LHCN-M2 (cell line): Measurements from ENCODE around the gene ZNF316. TPM values are rescaled to one million over a fixed set of nuclear protein-coding genes. Genes with fewer than 3 reads are reported as not detected.
"Not testable (repeated sequence)": the region's sequence is repeated elsewhere in the genome, so short reads cannot be mapped to it uniquely, and the experiment has no call there.

Experiments used
- DNase-seq: peaks from one replicate; pipeline ENCODE4 v3.0.0-alpha.2; 2012; ENCODE audit warnings: low read depth
- total RNA-seq: library from RNA; depleted of rRNA; stranded (reverse); fragments of >200 nt; gene quantifications from 2 replicates; pipeline ENCODE4 v1.2.3, GENCODE V29; 2014

The ZNF316 gene
- total RNA-seq, 1 experiment from 2014 or later = 25.0 TPM

GRCh38 chr7:6647080-6647479 is 10.0 kb downstream of the ZNF316 start:
- DNase-seq = no peak

- DNase-seq = no peak
Measured at GRCh38 chr7:6647541-6647940, 10.4 kb downstream of the ZNF316 start.

GRCh38 chr7:6648066-6648814 is 11.1 kb downstream of the ZNF316 start:
- DNase-seq = no peak

GRCh38 chr7:6648815-6649104 is 11.6 kb downstream of the ZNF316 start:
- DNase-seq = no peak

- no peak for DNase-seq
Measured at GRCh38 chr7:6649241-6649961, 12.3 kb downstream of the ZNF316 start.

GRCh38 chr7:6650086-6650485 is 13.0 kb downstream of the ZNF316 start:
- no peak for DNase-seq

GRCh38 chr7:6650521-6651011 is 13.4 kb downstream of the ZNF316 start:
- no peak for DNase-seq

- no peak for DNase-seq
Measured at GRCh38 chr7:6651851-6652445, 14.8 kb downstream of the ZNF316 start.

GRCh38 chr7:6652446-6653011 is 15.4 kb downstream of the ZNF316 start:
- no peak for DNase-seq

- no peak for DNase-seq
Measured at GRCh38 chr7:6653071-6654003, 16.2 kb downstream of the ZNF316 start.

GRCh38 chr7:6654113-6654841 is 17.2 kb downstream of the ZNF316 start:
- no peak for DNase-seq

- DNase-seq = no peak
Measured at GRCh38 chr7:6654842-6655610, 17.9 kb downstream of the ZNF316 start.

GRCh38 chr7:6655636-6656385 is 18.7 kb downstream of the ZNF316 start:
- no peak for DNase-seq

GRCh38 chr7:6656413-6656812 is 19.3 kb downstream of the ZNF316 start:
- DNase-seq = no peak

- peak; percentile 18 for DNase-seq
Measured at GRCh38 chr7:6658618-6659345, 21.7 kb downstream of the ZNF316 start.

GRCh38 chr7:6670851-6671250 is 33.7 kb downstream of the ZNF316 start:
- DNase-seq = not testable (repeated sequence)

GRCh38 chr7:6675807-6676405 is 38.8 kb downstream of the ZNF316 start:
- no peak for DNase-seq

GRCh38 chr7:6680146-6680545 is 43.0 kb downstream of the ZNF316 start:
- DNase-seq = no peak
